Fibroblast of skin of right quadriceps (primary cell): ENCODE measurements around the gene CDHR1.
"Not testable (repeated sequence)": the region's sequence is repeated elsewhere in the genome, so short reads cannot be mapped to it uniquely, and the experiment has no call there.

Source experiments
- DNase-seq: peaks from one replicate; pipeline ENCODE4 v3.0.0-alpha.2; 2013

CDHR1 gene

GRCh38 chr10:84175436-84175835, 18.9 kb upstream of the CDHR1 start:
- no peak for DNase-seq

- no peak for DNase-seq
These were observed 18.0 kb upstream of the CDHR1 start for GRCh38 chr10:84176351-84176750.

GRCh38 chr10:84176836-84177474, 17.4 kb upstream of the CDHR1 start:
- DNase-seq: no peak

DNA sequence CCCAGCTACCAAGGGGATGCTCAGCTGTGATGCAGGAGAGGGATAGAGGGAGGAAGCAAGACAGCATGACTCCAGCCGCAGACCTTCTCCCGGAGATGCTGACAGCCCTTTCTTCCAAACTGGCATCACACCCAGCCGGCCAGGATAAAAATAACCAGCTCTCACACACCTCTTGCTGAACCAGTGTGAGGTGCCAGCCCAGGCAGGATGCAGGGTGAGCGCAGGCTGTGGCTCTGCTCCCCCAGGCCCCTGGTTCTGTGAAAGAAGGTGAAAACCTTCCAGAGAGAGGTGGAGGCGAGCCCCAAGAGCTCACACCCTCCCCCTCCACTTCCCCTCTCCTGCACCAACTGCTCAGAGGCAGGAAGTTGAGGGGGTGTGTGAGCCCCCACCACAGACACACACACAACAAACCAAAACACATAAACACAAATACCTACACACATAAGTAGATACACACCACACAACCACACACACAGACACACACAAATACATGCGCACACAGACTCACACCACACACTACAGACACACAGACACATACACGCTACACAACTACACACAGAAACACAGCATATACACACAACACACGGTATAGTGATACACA, 16.7 kb upstream of the CDHR1 start:
- no peak for DNase-seq

DNA sequence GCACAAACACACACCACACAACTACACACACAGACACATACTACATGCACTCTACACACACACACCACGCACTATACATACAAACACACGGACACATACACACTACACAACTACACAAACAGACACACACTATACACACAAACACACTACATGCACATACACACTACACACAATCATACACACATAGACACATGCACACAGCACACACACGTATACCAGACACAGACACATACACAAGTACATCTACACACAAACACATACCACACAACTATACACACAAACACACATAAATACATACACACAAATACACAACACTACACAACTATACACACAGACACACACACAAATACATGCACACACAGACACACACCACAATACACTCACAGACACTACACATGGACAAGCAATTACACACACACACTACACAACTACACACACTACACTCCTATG, 16.2 kb upstream of the CDHR1 start:
- DNase-seq: no peak

- no peak for DNase-seq
These were observed 15.2 kb upstream of the CDHR1 start for GRCh38 chr10:84179059-84179710.

DNA sequence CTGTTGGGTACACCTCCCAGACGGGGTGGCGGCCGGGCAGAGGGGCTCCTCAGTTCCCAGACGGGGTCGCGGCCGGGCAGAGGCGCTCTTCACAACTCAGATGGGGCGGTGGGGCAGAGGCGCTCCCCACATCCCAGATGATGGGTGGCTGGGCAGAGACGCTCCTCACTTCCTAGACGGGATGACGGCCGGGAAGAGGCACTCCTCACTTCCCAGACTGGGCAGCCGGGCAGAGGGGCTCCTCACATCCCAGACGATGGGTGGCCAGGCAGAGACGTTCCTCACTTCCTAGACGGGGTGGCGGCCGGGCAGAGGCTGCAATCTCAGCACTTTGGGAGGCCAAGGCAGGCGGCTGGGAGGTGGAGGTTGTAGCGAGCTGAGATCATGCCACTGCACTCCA, 14.0 kb upstream of the CDHR1 start:
- not testable (repeated sequence) for DNase-seq

- DNase-seq: no peak
These were observed 12.7 kb upstream of the CDHR1 start for GRCh38 chr10:84181631-84182030.

DNA sequence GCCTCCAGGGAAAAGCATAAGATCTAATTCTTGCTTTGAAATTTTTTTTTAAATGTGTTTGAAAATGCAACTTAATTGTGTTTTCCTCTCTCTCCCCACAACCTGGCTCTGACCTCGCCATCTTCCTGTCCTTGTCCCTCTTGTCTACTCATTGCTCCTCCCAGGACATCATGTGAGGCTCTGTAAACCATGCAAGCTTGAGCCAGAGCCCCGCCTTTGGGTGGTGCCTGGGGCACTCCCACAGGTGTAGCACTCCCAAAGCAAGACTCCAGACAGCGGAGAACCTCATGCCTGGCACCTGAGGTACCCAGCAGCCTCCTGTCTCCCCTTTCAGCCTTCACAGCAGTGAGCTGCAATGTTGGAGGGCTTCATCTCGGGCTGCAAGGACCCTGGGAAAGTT, 9.8 kb upstream of the CDHR1 start:
- DNase-seq: no peak

DNA sequence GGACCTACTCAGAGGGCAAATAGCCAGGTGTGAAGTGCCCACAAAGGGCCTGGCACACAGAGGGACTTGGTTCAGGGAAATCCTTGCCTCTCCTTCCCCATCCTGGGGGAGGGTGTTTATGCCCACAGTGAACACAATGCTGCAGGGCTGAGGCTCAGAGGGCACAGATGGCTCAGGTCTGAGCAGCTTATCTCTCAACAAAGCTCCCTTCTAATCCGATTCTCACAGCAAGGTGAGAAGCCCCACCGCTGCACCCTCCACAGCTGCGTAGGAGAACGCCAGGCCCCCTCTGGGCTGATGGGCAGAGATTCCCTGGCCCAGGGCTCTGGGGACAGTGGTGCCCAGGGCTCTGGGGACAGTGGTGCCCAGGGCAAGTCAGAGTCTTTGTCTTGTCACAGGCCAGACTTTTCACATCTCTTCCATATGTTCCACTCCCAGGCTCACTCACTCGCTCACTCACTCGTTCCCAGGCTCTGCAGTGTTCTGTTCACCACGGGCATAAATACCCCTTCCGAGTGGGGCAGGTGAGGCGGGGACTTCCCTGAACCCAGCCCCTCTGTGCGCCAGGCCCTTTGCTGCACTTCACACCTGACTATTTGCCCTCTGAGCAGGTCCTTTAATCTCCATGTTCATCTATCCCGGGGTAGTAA, 8.7 kb upstream of the CDHR1 start:
- DNase-seq: no peak

- no peak for DNase-seq
These were observed 5.5 kb upstream of the CDHR1 start for GRCh38 chr10:84188815-84189214.

DNA sequence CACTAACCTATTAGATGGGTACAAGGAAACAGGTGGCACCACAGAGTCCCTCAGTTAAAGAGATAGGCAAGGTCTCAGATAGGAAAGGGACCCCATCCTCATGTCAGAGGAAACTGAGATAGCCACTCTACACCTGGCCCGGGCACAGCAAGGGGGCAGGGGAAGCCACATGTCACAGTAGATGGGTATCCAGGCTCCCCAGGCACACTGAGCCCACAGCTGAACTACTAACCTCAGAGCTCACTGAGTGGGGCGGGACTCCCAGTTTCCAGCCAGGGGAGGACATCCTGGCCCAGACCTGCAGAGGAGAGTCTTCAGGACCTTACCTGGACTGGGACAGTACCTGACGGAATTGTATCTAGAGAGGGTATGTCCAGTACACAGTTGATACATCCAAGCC, 3.7 kb upstream of the CDHR1 start:
- no peak for DNase-seq

- no peak for DNase-seq
These were observed 3.2 kb upstream of the CDHR1 start for GRCh38 chr10:84191106-84191505.

GRCh38 chr10:84193327-84193726, 1.0 kb upstream of the CDHR1 start:
- DNase-seq: no peak

DNA sequence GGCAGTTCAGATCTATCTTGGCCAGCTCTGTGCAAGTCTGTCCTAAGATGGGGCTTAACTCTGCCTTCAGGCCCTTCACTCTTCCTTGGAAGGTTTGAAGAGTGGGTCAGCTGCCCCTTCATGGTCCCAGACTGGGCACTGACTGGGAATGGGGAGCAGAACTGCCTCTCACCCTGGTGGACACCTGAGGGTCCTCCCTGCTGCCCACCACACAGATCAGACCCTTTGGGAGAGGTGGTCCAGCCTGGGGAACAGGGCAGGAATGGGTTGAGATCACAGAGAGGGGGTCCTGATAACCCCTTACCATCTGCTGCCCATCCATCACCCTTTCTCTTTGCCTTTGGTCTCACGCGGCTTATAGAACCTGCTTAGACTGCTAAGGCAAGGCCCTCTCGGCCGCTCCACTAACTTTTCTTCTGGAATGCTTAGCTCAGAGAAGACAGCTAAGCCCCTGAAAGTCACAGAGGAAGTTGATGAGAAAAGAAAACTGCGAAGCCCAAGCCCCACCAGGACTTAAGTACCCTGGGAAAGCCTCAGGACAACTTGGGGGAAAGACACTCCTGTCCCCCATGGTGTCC, 402 bp upstream of the CDHR1 start:
- DNase-seq: no peak

- no peak for DNase-seq
These were observed 900 bp downstream of the CDHR1 start for GRCh38 chr10:84195044-84195830.

GRCh38 chr10:84196083-84196482, 1.7 kb downstream of the CDHR1 start:
- DNase-seq: no peak

GRCh38 chr10:84196941-84197340, 2.6 kb downstream of the CDHR1 start:
- DNase-seq: no peak

DNA sequence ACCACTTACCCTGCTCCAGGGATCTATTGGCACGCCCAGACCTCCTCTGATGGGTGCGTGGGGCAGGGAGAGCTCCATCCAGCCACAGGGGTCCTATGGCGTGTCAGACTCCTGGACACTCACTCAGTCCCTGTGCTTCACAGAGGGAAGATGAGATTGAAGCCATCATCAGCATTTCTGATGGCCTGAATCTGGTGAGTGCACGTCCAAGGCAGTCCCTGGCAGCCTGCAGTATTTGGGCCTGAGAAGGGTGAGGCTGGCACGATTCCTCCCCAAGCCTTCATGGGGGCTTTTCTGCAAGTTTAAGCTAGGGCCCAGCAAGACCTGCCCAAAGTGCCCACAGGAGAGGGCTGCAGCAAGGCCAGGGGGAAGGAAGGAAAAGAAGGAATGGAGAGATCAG, 3.3 kb downstream of the CDHR1 start:
- no peak for DNase-seq

- DNase-seq: no peak
These were observed 4.0 kb downstream of the CDHR1 start for GRCh38 chr10:84198206-84198915.

DNA sequence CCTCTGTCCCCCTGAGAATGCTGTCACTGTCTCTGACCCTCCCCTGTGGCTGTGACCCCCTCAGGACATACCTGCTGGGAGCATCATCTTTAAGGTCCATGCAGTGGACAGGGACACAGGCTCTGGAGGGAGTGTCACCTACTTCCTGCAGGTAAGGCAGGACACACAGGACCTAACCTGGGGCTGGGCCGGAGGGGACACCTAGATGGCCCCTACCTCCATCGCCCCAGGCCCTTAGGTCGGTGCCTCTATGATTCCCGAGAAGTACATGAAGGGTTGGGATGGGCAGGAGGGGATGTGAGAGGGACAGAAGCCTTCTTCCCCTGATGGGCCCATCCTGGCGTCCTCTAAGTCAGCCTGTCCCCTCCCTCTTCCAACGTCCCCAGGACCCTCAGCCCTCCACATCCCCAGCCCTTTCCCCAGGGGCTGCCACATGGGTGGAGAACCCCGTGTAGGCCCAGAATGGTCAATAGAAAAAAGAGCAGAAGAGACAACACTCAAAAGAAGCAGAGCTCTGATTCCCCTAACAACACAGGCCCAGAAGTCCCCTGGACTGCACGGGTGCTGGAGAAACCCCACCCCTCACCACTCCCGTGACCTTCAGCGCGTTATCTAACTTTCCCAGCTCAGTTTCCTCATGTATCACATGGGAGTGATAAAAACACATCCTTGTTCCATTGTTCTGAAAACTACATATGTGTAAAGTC, 6.4 kb downstream of the CDHR1 start:
- no peak for DNase-seq

DNA sequence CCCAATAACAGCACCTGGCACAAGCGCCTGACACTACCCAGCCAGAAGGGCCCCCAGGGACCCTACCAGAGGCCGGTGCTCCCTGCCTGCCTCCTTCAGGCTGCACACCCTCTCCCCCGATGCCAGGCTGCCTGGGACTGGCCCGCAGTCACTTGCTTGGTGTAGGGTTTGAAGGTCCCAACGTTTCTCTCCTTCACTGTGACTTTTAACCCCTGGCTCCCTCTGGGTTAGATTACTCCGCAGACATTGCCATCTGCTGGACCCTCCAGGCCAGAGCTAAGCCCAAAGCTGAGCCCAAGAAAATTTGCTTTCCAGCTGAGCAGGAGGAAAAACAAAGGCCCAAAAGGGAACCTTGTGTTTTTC, 6.9 kb downstream of the CDHR1 start:
- no peak for DNase-seq
